Measurements from ENCODE around the gene C1R.

The C1R gene

DNA sequence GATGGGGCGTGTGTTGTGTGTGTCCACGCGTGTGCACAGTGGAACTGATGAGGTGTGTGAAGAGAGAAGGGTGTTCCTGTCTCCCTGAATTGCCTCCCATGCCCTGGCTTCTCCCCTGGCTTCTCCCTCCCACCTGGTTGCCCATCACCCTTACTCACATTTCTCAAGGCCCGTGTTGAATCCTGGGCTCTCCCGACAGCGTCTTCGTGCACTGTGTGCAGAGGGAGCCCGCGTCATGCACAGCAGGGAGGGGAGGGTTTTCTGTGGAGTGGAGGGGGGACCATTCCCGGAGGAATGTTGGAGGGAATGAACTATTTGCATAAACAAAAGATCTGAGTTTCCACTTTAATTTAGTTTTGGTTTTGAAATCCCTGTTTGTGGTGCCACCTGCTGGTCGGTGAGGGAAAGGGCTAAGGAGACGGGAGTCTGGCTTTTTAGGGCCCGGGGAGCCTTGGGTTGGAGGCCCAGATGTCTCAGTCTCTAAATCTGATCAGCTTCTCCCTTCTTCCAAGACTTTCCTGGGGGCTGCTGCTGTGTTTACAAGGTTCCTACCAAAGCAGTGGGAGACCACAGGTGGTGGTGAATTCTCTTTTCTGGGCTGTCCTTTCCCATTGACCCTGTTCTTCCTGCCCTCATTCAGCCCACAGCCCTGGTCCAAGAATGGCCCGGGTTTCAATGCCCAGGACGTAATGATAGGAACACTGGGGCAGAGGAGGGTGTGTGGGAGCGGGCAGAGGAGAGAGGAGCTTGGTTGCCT is at the start of gene C1R:
C1R (minus strand) TSS at position 217 of the 757 bp plus-strand sequence; CDS start at position 160, 57 bp downstream.
- DNase-seq, result peak; percentile 33

DNA sequence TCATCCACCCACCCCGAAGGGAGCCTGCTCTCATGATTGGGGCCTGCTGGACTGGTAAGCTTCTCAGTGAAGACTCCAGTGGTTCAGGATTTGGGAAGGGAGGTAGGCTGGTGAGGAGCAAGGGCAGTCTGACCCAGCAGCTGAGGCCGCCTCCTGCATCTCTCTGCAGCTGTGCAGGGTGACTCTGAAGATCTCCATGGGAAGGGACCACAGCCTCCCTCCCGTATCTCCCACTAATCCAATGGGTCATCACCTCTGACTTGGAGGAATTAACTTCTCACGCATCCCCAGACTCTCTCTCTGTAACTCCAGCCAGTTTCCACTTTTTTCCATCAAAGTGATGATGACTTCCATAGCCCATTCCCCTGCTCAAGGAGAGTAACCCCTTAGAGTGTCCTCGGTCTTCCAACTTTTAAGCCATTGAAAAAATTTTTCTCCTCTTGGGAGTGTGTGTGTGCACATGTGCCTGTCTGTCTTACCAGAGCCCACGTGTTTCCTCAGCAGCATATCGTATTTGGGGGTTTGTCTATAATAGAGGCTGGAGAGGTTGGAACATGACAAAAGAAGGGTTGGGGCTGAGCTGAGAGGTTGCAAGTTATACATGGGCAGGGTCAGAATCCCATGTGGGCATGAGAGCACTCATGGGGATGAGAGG is 49.2 kb upstream of the C1R start:
- no peak for DNase-seq

DNA sequence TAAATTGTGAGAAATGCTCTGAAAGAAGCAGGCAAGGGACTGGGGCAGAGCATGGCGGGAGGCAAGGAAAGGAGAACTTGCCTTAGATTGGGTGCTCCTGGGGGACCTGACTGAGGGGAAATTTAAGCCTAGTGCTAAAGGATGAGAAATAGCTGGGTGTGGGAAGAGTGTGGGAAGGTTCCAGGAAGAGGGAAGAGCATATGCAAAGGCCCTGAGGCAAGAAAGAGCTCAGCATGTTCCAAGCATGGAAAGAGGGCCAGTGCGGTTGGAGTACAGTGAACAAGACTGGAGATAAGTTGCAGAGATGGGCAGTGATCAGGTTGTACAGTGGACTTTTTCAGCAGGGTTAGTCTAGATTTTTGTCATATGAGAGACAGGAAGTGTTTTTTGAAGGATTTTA is 47.0 kb upstream of the C1R start:
- DNase-seq, result no peak

DNA sequence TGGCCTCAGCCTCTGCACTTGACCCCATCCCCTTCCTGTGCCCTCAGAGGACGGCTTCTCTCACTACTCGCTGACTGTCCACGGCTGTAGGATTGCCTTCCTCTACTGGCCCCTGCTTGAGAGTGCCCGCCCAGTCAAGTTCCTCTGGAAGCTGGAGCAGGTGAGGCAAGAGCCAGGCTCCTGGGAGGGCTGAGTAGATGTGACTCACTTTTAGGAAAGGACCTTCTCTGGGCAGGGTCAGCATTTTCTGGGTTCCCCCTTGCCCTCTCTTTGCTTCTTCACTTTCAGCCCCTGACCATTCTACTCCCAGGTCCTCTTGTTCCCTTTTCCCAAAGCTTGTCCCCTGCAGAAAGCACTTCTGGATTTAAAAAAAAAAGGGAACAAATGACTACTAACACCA is 45.7 kb upstream of the C1R start:
- DNase-seq, result no peak

DNA sequence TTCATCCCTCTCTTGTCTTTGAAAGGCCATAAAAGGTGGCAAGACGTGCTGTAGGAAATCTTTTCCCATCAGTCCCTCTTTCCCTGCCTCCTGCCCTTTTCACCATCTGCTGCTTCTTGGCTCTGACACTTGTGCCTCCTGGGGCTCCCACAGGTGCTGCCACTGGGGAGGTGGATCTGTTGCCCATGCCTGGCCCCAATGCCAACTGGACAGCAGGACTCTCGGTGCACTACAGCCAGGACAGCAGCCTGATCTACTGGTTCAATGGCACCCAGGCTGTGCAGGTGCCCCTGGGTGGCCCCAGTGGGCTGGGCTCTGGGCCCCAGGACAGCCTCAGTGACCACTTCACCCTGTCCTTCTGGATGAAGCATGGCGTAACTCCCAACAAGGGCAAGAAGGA is 44.4 kb upstream of the C1R start:
- no peak for DNase-seq

DNA sequence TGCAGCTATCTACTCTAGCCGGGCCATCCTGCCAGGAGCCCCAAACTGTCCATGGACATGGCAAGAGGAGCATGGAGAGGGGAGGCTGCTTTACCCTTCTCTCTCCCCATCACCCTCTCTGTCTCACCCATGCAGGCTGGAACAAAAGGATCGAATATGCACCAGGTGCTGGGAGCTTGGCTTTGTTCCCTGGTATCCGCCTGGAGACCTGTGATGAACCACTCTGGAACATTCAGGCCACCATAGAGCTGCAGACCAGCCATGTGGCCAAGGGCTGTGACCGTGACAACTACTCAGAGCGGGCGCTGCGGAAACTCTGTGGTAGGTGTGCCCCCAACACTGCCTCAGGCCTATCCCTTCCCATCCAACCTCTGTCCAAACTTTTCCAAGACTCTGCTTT is 43.8 kb upstream of the C1R start:
- DNase-seq, result no peak

DNA sequence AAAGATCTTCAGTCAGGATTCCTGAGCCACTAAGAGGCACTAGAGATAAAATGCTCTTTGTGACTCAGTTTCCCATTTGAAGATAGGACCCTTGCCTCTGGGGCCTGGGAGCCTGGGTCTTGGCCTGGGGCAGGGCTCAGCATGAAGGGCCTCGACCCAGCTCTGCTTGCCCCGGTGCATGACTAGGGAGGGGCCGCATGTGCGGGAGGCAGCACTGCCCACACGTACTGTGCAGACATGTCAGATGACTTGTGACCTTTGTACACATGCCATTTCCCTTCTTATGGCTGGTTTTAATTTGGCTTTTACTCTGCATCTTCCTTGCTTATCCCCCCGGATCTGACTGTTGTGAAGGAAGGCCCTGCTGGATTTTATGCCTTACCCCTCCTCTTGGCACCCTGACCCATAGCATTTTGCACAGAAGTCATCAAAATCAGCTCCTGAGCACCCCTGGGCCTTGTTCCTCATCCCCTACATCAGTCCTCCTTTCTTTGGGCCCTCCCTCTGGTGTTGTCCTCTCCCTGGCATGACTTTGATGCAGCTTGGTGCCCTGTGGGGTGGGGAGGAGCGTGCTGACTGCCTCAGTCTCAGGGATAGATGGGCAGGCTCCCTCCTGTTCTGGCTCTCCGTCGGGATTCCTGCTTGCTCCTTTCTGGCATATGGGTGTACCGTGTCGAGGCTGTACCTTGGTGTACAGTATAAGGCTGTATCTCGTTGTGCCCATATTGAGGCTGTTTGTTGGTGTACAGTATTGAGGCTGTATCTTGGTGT is 42.3 kb upstream of the C1R start:
- no peak for DNase-seq

DNA sequence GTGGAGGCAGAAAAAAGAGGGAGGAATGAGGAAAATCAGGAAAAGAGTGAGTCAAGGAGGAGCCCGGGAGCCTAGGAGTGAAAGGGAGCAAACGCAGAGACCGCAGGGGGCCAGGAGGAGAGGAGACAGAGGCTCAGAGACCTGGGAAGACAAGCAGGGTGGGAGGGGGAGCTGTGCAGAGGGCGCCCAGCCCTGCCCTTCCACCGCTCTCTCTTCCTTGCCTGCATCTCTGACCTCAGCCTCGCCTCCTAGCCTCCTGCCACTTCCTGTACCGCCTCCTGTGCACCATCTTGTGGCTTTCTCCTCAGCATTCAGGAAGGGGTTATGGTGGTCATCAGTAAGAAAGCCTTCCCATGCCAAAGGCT is 39.2 kb upstream of the C1R start:
- DNase-seq, result no peak

DNA sequence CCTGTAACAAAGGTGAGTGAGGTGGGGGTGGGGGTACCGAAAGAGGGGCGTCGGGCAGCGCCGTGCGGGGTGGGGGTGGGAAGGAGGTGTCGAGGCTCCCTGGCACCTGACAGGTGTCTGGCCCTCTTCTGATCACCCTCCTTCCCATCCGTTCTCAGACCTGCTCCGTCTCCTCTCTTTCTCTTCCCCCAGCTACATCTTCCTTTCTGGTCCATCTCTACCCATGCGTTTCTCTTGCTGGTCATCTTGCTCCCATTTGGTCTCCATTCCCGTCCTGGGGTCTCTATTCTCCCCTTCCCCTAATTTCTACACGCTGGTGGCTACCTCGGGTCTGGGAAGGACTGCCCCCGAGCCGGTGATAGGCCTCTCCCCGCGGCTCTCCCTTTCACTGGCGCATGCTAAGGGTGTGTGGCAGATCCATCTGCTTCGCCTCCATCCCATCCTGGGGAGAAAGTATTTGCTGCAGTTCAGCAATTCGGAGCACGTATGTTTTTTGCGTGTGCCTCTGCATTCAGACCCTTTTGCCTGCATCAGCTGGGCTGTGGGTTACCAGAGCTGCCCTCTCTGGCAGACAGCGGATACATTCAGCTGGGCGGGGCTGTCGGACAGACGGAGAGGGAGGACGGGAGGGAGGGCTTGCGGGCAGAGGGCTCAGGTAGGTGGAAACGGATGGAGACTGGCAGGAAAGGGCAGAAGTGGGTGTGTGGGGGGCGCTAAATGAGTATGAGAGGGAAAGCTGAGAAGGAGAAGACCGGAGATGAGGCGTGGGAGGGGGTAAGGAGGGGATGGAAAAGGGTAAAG is 38.7 kb upstream of the C1R start:
- no peak for DNase-seq

DNA sequence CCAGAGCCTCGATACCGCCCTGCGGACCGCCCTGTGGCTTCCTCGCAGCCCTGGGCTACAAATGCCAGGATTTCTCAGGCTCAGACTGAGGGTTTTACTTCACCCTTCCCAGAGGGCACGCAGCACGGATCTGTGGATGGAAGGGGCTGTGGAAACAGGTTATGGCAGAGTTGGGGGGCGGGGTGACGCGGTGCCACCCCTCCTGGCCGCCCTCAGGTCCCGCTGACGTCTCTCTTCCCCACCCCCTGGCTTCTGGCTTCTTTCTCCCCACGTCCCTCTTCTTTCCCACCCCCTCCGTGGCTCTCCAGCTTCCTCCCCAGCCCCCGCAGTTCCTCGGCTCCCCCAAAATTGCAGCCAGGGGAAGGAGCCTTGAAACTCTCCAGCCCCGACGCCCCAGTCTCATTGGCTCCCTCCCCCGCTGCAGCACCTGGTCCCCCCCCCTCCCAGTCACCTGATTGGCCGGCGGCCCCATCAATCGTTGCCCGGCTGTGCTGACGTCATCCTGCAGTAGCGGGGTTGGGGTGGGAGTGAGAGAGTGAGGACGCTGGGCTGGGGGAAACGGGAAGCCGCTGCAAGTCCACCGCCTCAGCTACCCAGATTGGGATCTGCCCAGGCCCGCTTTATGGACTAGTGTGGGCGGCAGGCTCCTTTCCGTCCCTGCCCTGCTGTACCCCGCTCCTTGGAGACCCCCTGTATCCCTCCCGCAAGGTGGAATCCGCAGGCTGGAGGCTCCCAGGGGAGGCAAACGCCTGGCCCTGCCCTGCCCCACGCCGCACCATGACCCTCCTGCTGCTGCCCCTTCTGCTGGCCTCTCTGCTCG is 37.8 kb upstream of the C1R start, which contains the start of gene CLSTN3:
CLSTN3 (plus strand) TSS at position 500 of the 820 bp plus-strand sequence; CDS start at position 778, 278 bp downstream.
- DNase-seq, result no peak

DNA sequence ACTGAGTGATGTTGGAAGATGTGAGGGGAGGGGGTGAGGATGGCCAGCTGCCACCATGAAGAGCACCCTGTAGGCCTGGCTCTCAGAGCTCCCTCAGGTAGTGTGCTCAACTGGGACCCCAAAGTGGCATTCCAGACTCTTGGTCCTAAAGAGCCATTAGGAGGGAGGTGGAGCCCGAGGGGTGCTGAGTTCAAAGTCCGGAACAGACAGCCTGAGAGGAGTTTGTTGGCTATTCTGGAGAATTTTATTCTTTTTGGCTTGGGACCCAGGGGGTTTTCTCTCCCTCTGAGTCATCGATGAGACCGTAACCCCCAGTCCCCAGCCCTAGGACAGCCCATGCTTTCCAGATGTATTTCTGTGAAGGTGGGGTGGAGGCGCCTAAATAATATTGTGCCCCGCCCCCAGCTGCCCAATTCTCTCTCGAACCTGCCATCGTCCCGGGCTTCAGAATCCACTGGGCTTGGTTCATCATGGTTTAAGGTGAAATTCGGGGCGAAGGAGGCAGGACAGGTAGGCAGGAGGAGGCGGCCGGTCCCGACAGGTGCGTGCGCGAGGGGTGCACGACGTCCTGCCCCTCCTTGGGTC is 37.1 kb upstream of the C1R start:
- DNase-seq, result no peak

DNA sequence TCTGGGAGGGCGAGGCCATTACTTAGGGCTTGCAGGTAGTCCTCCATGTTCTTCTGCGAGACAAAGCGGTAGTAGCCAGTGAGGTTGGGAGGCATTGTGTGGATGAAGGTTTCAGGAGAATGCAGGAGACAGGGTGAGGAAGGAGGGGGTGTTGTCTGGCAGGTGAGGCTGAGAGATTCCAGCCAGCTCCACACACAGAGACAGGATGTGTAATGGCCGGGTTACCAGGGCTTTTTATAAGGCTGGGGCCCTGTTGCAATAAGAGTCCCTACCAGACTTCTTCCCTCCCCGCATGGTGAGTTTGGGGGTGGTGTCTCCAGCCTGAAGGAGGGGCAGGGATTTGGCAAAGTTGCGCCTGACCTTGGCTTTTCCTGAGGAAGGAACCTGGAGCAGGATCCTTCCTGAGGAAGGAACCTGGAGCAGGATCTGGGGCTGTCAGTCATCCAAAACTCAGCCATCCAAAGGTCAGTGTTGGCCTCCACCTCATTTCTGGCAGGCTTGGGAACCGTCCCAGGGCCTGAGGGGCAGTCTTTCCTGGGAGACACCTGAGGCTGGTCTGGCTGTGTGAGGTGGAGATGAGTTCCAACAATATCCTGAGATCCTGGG is 36.5 kb upstream of the C1R start, which contains the start of gene RBP5:
RBP5 (minus strand) TSS at position 209 of the 606 bp plus-strand sequence; CDS start at position 95, 114 bp downstream.
- DNase-seq, result no peak

DNA sequence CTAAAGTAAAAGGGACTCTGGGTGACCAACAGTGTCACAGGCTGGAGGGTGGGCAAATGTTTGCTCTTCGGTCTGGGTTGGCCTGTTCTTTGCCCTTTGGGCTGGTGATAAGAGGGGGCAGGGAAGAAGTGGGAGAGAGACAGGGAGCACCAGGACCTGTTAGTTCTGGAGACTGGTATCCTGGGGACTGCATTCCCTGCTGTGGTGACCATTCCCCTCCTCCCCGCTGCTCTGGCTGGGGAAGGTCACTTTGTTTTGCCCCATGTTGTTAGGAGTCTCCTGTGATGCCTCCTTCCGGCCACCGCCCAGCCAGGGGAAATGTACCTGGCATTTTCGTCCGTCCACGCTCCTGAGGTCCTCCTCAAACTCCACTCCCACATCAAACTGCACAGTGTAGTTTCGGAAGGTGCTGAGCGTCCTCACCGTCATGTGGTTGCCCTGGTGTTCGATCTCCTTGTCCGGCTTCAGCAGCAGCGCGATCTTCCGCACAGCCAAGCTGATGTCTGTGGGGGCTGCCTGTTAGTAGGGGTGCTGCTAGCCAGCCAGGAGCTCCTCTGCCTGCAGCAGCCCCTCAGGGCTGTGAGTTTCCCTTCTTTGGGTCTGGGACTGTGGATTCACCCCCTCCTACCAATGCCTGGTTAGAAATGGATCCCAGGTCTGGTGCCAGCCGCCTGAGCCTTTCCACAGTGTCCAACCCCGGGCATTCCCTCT is 35.8 kb upstream of the C1R start:
- DNase-seq, result no peak

DNA sequence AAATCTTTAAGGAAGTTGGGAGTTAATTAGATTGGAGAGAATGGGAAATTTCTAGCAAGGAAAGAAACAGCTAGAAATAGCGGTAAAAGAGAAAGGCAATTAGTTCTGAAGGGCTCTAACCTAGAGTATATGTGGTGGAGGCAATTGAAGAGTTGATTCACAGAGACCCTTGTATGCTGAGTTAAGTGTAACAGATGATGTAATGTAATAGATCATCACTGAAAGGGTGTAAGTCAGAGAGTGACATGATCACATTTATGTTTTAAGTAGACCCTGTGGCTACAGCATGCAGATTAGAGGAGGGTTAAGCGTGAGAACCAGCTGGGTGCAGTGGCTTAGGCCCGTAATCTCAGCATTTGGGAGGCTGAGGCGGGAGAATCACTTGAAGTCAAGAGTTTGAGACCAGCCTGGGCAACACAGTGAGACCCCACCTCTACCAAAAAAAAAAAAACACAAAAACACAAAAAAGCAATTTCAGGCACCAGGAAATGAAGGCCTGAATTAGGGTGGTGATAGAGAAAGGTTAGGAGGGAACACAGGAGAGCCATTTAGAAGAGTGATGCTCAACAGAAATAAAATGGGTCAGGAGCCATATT is 33.5 kb upstream of the C1R start:
- DNase-seq, result no peak

DNA sequence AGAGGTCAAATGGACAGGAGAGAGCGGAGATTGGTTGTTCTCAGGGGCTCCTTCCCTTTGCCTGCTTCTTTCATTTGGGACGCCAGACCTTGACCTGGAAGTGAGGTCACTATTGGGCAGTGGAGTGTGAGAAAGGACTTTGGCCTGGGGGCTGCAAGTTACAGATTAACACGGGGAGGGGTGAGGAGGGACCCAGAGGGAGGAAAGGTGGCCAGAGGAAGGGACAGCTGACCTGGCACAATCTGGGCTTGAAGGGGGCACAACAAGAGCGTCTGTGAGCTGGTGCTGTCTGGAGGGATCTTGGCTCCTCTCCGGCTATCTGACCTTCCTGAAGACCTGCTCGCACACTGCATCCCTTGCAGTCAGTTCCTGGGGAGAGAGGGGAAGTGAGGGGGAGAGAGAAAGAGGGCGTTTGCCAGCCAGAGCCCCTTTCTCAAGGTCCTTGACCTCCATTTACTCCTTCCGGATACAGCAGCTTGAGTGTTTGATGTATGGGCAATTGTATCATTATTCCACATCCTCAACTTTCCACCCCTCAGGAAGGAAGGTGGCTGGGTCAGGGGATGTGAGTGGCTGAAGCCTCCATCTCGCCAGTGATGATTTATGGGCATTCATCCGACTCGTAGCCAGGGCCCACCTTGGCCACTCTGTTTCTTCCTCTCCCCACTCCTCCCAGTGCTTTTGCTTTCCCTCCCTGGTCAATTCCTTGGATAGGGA is 31.7 kb upstream of the C1R start:
- no peak for DNase-seq

DNA sequence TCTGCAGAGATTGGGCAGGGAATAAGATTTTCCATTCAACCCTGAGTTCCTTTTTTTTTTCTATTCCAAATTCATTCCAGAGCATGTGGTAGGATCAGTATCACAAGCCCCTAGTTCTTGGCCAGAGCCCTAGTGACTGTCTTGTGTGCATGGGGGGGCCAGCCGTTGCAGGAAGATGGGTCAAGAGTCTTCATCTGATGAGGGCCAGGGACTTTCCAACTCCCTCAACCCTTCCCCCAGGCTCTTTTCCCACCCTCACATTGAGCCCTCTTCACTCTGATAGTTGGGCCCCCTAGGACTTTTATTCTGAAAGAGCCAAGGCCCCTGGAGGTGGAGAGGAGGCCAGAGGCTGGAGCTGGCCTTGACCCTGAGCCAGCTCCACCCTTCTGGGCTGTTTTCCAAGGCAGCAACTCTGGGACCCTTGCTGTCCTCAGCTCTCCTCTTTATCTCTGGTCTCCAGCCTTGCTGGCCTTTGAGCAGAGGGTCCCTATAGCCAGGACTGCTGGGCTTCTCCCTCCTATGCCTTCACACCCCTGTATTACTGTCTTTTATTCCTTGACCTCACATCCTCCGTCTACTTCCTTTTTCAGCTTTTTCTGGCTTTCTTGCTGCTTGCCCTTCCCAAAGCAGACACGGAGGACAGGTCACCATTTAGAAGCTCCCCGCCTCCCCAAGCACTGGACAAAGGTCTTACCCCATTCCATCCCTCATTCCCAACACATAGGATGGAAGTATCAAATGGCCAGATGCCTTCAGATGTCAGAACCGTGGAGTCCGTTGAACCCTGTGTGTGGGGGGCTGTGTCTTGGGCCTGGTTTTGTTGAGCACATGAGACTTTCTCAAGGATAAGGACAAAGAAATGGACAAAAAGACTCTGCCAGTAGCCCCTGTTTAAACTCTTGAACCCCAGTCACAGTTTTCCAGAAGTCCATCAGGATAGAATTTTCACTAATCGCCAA is 30.8 kb upstream of the C1R start:
- DNase-seq, result no peak

DNA sequence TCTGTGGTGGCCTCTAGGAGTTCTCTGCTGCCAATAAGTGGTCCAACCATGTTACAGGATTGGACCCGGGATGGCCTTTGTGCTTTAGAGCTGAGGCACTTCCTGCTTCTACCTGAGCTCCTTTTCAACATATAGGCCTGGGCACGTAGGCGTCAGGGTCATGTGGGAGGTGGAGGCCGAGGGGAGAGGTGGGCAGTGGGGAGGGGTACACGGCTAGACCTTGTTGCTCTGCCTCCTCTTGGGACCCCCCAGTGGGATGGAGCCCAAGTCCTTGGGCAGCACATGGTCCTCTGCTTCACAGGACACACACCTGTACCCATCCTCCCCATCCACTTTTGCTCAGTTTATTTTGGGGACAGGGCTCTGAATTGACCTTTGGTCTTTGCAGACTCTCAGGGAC is 29.1 kb upstream of the C1R start:
- no peak for DNase-seq

DNA sequence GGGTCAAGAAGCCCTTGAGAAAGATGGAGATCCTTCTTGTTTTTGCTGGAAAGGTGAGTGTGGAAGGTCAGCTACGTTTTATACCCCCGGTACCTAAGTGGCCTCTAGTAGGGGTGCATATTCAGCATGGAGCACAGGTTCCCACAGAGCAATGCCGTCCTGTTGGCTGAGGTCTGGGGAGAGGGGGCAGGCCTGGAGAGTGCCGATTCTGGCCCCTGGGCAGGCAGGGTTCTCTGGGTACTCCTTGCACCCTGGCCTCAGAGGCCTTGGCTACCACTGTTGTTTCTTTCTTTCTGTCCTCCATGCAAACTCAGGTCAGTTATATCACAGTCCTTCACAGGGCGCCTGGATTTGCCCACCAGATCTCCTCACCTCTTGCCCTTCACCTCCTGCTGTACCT is 27.9 kb upstream of the C1R start:
- DNase-seq, result no peak
